Measurements from ENCODE around the gene CDH24. TPM values are rescaled to one million over a fixed set of nuclear protein-coding genes. Genes with fewer than 3 reads are reported as not detected.

CDH24 gene
- total and polyA plus RNA-seq, 9 of the 15 experiments (the other 6 are each of a cell fraction or from before 2014, with no cell fraction given), result 0.04 to 16.2 (median 4.9) TPM

- TF ChIP-seq HBP1 (CRISPR knock-in tag; IDR thresholded peaks at IDR 0.05), result no peak
- TF ChIP-seq MXD1 (CRISPR knock-in tag; IDR thresholded peaks at IDR 0.05; ENCODE audit: borderline replicate concordance, poor library complexity, severe bottlenecking), result no peak
- TF ChIP-seq ZNF512 (tag; IDR thresholded peaks at IDR 0.05), result no peak
- no peak for TF ChIP-seq XRCC5 (IDR thresholded peaks at IDR 0.05; ENCODE audit: low read depth, low read length)
- no peak for TF ChIP-seq CGGBP1 (CRISPR knock-in tag; IDR thresholded peaks at IDR 0.05)
- no peak for TF ChIP-seq SIN3B (IDR thresholded peaks at IDR 0.05; ENCODE audit: low read depth)
- TF ChIP-seq HINFP (tag; conservative IDR thresholded peaks at IDR 0.05; ENCODE audit: low read depth), result no peak
- TF ChIP-seq CHCHD3 (CRISPR knock-in tag; IDR thresholded peaks at IDR 0.05), result no peak
- TF ChIP-seq E2F1 (CRISPR knock-in tag; IDR thresholded peaks at IDR 0.05), result no peak
- TF ChIP-seq ZNF584 (CRISPR knock-in tag; IDR thresholded peaks at IDR 0.05; ENCODE audit: low read depth), result peak; percentile 50; the same call in 1 of the 2 replicates
- peak; percentile 94 for TF ChIP-seq CEBPB (tag; IDR thresholded peaks at IDR 0.05)
- TF ChIP-seq TFE3 (CRISPR knock-in tag; IDR thresholded peaks at IDR 0.05), result peak; percentile 66
- TF ChIP-seq ZNF740 (CRISPR knock-in tag; IDR thresholded peaks at IDR 0.05), result no peak
- TF ChIP-seq ZNF740 (tag; IDR thresholded peaks at IDR 0.05), result no peak
- peak; percentile 91 for TF ChIP-seq JUN (IDR thresholded peaks at IDR 0.05; ENCODE audit: borderline replicate concordance, low read depth, low read length)
- no peak for TF ChIP-seq JUN (CRISPR knock-in tag; IDR thresholded peaks at IDR 0.05; ENCODE audit: borderline replicate concordance)
- TF ChIP-seq CTBP1 (IDR thresholded peaks at IDR 0.05; ENCODE audit: borderline replicate concordance), result peak; percentile 89
- TF ChIP-seq NR1H2 (CRISPR knock-in tag; IDR thresholded peaks at IDR 0.05), result no peak
- TF ChIP-seq JUNB (CRISPR knock-in tag; conservative IDR thresholded peaks at IDR 0.05), result no peak
Observed at GRCh38 chr14:23078692-23079116, 21.4 kb upstream of the CDH24 start (continued).
